ENCODE data around the gene MMP2. TPM values are rescaled to one million over a fixed set of nuclear protein-coding genes. Genes with fewer than 3 reads are reported as not detected.

The MMP2 gene
- total and polyA plus RNA-seq, 2 experiments from 2014 or later: 25.6 to 43.8 TPM

DNA sequence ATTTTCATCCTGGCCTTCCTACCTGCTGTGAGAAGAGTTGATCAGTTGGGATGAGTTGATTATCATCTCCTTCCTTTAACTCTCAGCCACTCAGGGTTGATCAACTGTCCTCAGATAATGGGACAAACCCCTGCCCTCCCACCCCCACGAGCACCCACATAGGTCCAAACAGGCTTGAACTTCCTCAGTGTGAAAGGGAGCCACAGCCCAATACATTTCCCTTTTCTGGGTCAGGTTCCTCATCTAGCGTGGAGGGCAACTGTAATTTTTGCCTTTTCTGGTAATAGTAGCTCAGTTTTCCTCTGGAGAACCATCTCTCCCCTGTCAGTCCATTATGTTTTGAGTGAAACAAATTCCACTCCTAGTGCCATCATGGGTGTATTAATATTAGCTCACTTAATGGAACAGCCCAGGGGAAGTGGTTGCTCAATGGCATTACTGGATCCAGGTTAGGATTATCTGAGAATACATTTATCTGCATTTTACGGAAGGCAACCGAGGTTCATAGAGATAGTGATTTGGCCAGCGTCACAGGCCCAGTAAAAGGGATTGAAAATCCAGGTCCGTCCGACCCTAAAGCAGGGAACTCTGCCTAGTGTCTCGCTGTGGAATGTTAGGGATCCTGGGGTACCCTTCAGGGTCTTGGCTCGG is 29.4 kb downstream of the MMP2 start:
- ATAC-seq (no peak), DNase-seq (ENCODE audit: low spot score) (no peak)
- 0 out of 2 replicates have a peak, but pooled peaks cover 4% of the 10 kb centered on the region for H3K4me1 ChIP-seq (ENCODE audit: insufficient read depth)
- H3K9me2 ChIP-seq (ENCODE audit: insufficient read depth): 0 out of 2 replicates have a peak, but pooled peaks cover 5% of the 10 kb centered on the region
- H3K9me3 Mint-ChIP-seq: peaks cover 17% of the 10 kb centered on the region
- H3K27ac Mint-ChIP-seq: 0 out of 2 replicates have a peak overlapping the region, but pooled peaks have one; percentile 27
- H3K27ac ChIP-seq (ENCODE audit: low read depth): no peak overlapping the region
- H3K79me2 ChIP-seq (replicated peaks; ENCODE audit: insufficient read depth): peaks cover 11% of the 10 kb centered on the region
- no peaks in the 10 kb centered on the region; the same call in 1 of the 2 replicates for H3K36me3 ChIP-seq (ENCODE audit: insufficient read depth)
- H3K4me3 Mint-ChIP-seq: peak overlapping the region; percentile 72
- H3K4me1 Mint-ChIP-seq: peaks cover 11% of the 10 kb centered on the region; the same call in 2 of the 3 replicates
- H3K4me2 ChIP-seq: peak overlapping the region; percentile 84; the same call in 1 of the 2 replicates
- H3K27me3 ChIP-seq (ENCODE audit: insufficient read depth): no peaks in the 10 kb centered on the region
- H3K27me3 Mint-ChIP-seq (ENCODE audit: insufficient read depth, low read depth, poor library complexity): peaks cover 9% of the 10 kb centered on the region
- H4K20me1 ChIP-seq (replicated peaks; ENCODE audit: insufficient read depth): no peaks in the 10 kb centered on the region; the same call in 1 of the 2 replicates
- peak overlapping the region; percentile 79 for H3K4me3 ChIP-seq
- H3K36me3 Mint-ChIP-seq (ENCODE audit: low read depth): peaks cover 30% of the 10 kb centered on the region
- no peak overlapping the region for H2AFZ ChIP-seq
- TF ChIP-seq POLR2AphosphoS5 (IDR thresholded peaks at IDR 0.05; ENCODE audit: low read depth) (no peak), STAT1 (IDR thresholded peaks at IDR 0.05; ENCODE audit: unreplicated experiment) (no peak), EZH2 (IDR thresholded peaks at IDR 0.05; ENCODE audit: low read depth, unreplicated experiment) (no peak), JUNB (IDR thresholded peaks at IDR 0.05; ENCODE audit: unreplicated experiment) (no peak), ZNF114 (CRISPR knock-in tag; IDR thresholded peaks at IDR 0.05) (no peak), ZNF331 (CRISPR knock-in tag; IDR thresholded peaks at IDR 0.05; ENCODE audit: low read depth) (no peak)
- TF ChIP-seq, protein P1, sequence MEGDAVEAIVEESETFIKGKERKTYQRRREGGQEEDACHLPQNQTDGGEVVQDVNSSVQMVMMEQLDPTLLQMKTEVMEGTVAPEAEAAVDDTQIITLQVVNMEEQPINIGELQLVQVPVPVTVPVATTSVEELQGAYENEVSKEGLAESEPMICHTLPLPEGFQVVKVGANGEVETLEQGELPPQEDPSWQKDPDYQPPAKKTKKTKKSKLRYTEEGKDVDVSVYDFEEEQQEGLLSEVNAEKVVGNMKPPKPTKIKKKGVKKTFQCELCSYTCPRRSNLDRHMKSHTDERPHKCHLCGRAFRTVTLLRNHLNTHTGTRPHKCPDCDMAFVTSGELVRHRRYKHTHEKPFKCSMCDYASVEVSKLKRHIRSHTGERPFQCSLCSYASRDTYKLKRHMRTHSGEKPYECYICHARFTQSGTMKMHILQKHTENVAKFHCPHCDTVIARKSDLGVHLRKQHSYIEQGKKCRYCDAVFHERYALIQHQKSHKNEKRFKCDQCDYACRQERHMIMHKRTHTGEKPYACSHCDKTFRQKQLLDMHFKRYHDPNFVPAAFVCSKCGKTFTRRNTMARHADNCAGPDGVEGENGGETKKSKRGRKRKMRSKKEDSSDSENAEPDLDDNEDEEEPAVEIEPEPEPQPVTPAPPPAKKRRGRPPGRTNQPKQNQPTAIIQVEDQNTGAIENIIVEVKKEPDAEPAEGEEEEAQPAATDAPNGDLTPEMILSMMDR (conservative IDR thresholded peaks at IDR 0.05; ENCODE audit: low read depth in 2 of 2): no peak
- H3F3A ChIP-seq (replicated peaks; ENCODE audit: low read depth): 0 out of 2 replicates have a peak, but pooled peaks cover 3% of the 10 kb centered on the region

DNA sequence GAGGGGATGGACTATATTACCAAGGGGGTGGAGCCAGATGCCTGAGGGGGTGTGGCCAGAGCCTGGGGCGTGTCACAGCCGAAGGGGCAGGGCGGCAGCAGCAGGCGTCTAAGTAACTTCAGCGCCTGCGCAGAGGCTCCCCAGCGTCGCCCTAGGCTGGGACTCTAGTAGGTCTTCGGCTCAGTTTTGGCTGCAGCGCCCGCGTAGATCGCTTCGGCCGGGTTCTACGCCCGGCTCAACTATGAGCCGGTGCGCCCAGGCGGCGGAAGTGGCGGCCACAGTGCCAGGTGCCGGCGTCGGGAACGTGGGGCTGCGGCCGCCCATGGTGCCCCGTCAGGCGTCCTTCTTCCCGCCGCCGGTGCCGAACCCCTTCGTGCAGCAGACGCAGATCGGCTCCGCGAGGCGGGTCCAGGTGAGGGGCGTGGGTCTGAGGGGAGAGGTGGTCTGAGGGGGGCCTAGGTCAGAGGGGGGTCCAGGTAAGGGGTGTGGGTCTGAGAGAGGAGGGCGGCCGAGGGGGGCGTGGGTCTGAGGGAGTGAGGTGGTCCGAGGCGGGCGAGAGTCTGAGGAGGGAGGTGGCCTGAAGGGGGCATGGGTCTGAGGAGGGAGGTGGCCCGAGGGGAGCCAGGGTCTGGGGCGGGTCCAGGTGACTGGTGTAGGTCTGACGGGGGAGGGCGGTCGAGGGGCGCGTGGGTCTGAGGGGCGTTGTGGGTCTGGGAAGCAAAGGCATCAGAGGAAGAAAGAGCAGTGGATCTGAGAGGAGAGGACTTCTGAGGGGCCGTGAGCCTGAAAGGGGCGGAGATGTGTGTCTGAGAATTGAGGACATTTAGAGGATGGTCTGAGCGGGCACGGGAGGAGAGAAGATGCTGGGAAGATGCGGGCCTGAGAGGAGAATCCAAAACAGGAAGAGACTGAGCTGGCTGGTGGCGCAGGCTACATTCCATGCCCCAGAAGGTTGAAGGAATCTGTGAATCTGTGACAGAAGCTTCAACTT is 30.2 kb downstream of the MMP2 start, which contains the start of gene LPCAT2:
Gene LPCAT2, plus strand, starts transcription at position 132 of the 991 bp plus-strand sequence. Its CDS starts 110 bp downstream, at position 242.
- peaks cover 9% of the 10 kb centered on the region for H3K27me3 Mint-ChIP-seq (ENCODE audit: insufficient read depth, low read depth, poor library complexity)
- DNase-seq (ENCODE audit: low spot score): peak; percentile 96
- ATAC-seq: peak; percentile 90
- H3K4me1 Mint-ChIP-seq: peaks cover 11% of the 10 kb centered on the region; the same call in 2 of the 3 replicates
- H3K4me1 ChIP-seq (ENCODE audit: insufficient read depth): 0 out of 2 replicates have a peak, but pooled peaks cover 4% of the 10 kb centered on the region
- H3F3A ChIP-seq (replicated peaks; ENCODE audit: low read depth): 0 out of 2 replicates have a peak, but pooled peaks cover 3% of the 10 kb centered on the region
- peak; percentile 83 for TF ChIP-seq POLR2AphosphoS5 (IDR thresholded peaks at IDR 0.05; ENCODE audit: low read depth)
- TF ChIP-seq JUNB (IDR thresholded peaks at IDR 0.05; ENCODE audit: unreplicated experiment): no peak
- TF ChIP-seq, protein P2, sequence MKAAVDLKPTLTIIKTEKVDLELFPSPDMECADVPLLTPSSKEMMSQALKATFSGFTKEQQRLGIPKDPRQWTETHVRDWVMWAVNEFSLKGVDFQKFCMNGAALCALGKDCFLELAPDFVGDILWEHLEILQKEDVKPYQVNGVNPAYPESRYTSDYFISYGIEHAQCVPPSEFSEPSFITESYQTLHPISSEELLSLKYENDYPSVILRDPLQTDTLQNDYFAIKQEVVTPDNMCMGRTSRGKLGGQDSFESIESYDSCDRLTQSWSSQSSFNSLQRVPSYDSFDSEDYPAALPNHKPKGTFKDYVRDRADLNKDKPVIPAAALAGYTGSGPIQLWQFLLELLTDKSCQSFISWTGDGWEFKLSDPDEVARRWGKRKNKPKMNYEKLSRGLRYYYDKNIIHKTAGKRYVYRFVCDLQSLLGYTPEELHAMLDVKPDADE (IDR thresholded peaks at IDR 0.05): no peak
- no peak for TF ChIP-seq ZNF114 (CRISPR knock-in tag; IDR thresholded peaks at IDR 0.05)
- no peaks in the 10 kb centered on the region; the same call in 1 of the 2 replicates for H4K20me1 ChIP-seq (replicated peaks; ENCODE audit: insufficient read depth)
- peak within 1 kb of the TSS; percentile 79 for H3K4me3 ChIP-seq
- peaks cover 22% of the 10 kb centered on the region for H3K9me3 Mint-ChIP-seq
- H3K27ac Mint-ChIP-seq: 0 out of 2 replicates have a peak within 1 kb of the TSS, but pooled peaks have one; percentile 57
- peak within 1 kb of the TSS; percentile 84 for H3K4me2 ChIP-seq
- peak within 1 kb of the TSS; percentile 72 for H3K4me3 Mint-ChIP-seq
- no peaks in the 10 kb centered on the region for H3K36me3 ChIP-seq (ENCODE audit: insufficient read depth)
- 0 out of 2 replicates have a peak, but pooled peaks cover 5% of the 10 kb centered on the region for H3K9me2 ChIP-seq (ENCODE audit: insufficient read depth)
- H3K27me3 ChIP-seq (ENCODE audit: insufficient read depth): no peaks in the 10 kb centered on the region
- H3K36me3 Mint-ChIP-seq (ENCODE audit: low read depth): peaks cover 30% of the 10 kb centered on the region
- H3K79me2 ChIP-seq (replicated peaks; ENCODE audit: insufficient read depth): peaks cover 11% of the 10 kb centered on the region
- H3K27ac ChIP-seq (ENCODE audit: low read depth): peak within 1 kb of the TSS; percentile 79; the same call in 1 of the 2 replicates
- H2AFZ ChIP-seq: peak within 1 kb of the TSS; percentile 93

All from GM23338 (cell line).